Natural killer cell (primary cell): ENCODE measurements around the gene EARS2. TPM values are rescaled to one million over a fixed set of nuclear protein-coding genes. Genes with fewer than 3 reads are reported as not detected.
A peak's percentile ranks its signal among the peaks of the same experiment; 100 is the strongest.

Source experiments
- ATAC-seq, 3 donors: fragments of 150-1000 bp in 2 of 3; fragments of 200-7000 bp in 1 of 3; cut with Tn5 transposase; 1 replicate in 1 of 3; 2 replicates in 2 of 3; pipeline ENCODE4 v1.10.0; 2021; ENCODE audit warnings: mild to moderate bottlenecking in 2 of 3, moderate library complexity in 2 of 3
- DNase-seq, 2 donors: peaks; one replicate each; pipeline versions ENCODE4 v3.0.0 to v3.0.0-alpha.2; 2013 to 2021; ENCODE audit warnings: mixed read lengths in 1 of 2
- H3K27ac ChIP-seq: one replicate; pipeline ENCODE4 v1.5.1; 2013; ENCODE audit warnings: mild to moderate bottlenecking, low read length
- H3K27me3 ChIP-seq: one replicate; pipeline ENCODE4 v1.6.1; 2013; ENCODE audit warnings: low read length; ENCODE audit not compliant: control insufficient read depth, insufficient read depth
- H3K36me3 ChIP-seq: one replicate; pipeline ENCODE4 v1.6.1; 2013; ENCODE audit warnings: low read length; ENCODE audit not compliant: control insufficient read depth, insufficient read depth
- H3K4me1 ChIP-seq: one replicate; pipeline ENCODE4 v1.6.1; 2013; ENCODE audit warnings: low read length; ENCODE audit not compliant: control insufficient read depth, insufficient read depth
- H3K4me3 ChIP-seq: one replicate; pipeline ENCODE4 v1.5.1; 2013; ENCODE audit warnings: low read length
- H3K9me3 ChIP-seq: one replicate; pipeline ENCODE4 v1.6.1; 2013; ENCODE audit warnings: low read length; ENCODE audit not compliant: control insufficient read depth, insufficient read depth
- H3K27ac Mint-ChIP-seq, 2 donors: one replicate each; pipeline ENCODE4 v1.8.0; 2022; ENCODE audit warnings: mild to moderate bottlenecking in 2 of 2, mixed read lengths in 2 of 2, moderate library complexity in 1 of 2
- H3K27me3 Mint-ChIP-seq, 2 donors: one replicate each; pipeline ENCODE4 v1.8.0; 2022; ENCODE audit warnings: low read depth in 2 of 2, mixed read lengths in 2 of 2
- H3K36me3 Mint-ChIP-seq: one replicate; pipeline ENCODE4 v1.8.0; 2022; ENCODE audit warnings: mixed read lengths
- H3K4me1 Mint-ChIP-seq, 2 donors: one replicate each; pipeline ENCODE4 v1.8.0; 2022; ENCODE audit warnings: mixed read lengths in 2 of 2
- H3K4me3 Mint-ChIP-seq: one replicate; pipeline ENCODE4 v1.8.0; 2022; ENCODE audit warnings: mild to moderate bottlenecking, moderate library complexity, mixed read lengths
- H3K9me3 Mint-ChIP-seq, 2 donors: one replicate each; pipeline ENCODE4 v1.8.0; 2022; ENCODE audit warnings: mixed read lengths in 2 of 2
- CTCF ChIP-seq: fragments of 200-600 bp; IDR thresholded peaks from one replicate; pipeline ENCODE4 v1.8.0; 2022; ENCODE audit warnings: antibody characterized with exemption
- WGBS: methylation state at CpG from one replicate; pipeline ENCODE4 v1.1.7; 2013; ENCODE audit warnings: missing lambda C conversion rate; ENCODE audit not compliant: insufficient coverage; 5-methylcytosine and 5-hydroxymethylcytosine counted together
- intact Hi-C: fragments of 100-400 bp; cut with micrococcal nuclease; formaldehyde crosslinking; loops from one replicate; pipeline ENCODE4 v1.14.2; 2022
- total RNA-seq, 4 donors: library from RNA; stranded (reverse); fragments of 120-200 nt in 1 of 4; gene quantifications; one replicate each; pipeline versions ENCODE4 v1.2.3 to v1.2.4, GENCODE V29; 2013 to 2022

Gene EARS2
- total RNA-seq, 3 donors from 2014 or later (not counting 1 experiment from before 2014, with no cell fraction given): 12.1 to 14.2 (median 12.4) TPM

DNA sequence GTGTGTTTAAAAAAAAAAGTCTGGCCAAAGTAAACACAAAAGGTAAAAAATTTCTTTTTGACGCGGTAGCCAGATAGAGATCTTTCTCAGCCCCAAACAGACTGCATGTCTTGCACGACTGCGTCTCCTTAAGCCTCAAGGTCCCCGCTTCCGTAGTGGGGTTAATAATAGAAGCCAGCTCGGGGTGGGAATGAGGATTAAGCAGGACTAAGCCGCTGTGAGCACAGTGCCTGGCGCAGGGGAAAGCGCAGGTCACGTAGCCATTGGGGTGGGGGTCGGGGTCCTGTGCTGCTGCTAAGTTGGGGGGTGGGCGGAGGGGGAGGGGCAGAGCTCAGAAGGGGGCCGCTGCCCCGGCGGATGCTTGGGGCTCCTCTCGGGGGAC is 47.4 kb downstream of the EARS2 start:
- no peak for TF ChIP-seq CTCF
- peak overlapping the region; percentile 1 to 81 for H3K27ac Mint-ChIP-seq
- peak; percentile 23 to 49 (median 38) for ATAC-seq
- no peaks in the 10 kb centered on the region for H3K27me3 ChIP-seq
- peak overlapping the region; percentile 92 for H3K4me3 Mint-ChIP-seq
- no peaks in the 10 kb centered on the region for H3K9me3 ChIP-seq
- H3K27ac ChIP-seq: peak overlapping the region; percentile 36
- H3K9me3 Mint-ChIP-seq: no peaks in the 10 kb centered on the region
- H3K27me3 Mint-ChIP-seq: no peaks in the 10 kb centered on the region
- peak overlapping the region; percentile 58 for H3K4me3 ChIP-seq
- no peaks in the 10 kb centered on the region for H3K36me3 ChIP-seq
- 0% methylated on average over 16 of the region's 17 CpGs for WGBS
- DNase-seq: peak; percentile 32 to 70
- H3K4me1 Mint-ChIP-seq: peaks cover 47 to 48% of the 10 kb centered on the region in 2 donors
- intact Hi-C loops: no loop called here
- H3K36me3 Mint-ChIP-seq: no peaks in the 10 kb centered on the region
- H3K4me1 ChIP-seq: peaks cover 43% of the 10 kb centered on the region

GRCh38 chr16:23509441-23509754 is 47.8 kb downstream of the EARS2 start:
- no peaks in the 10 kb centered on the region for H3K9me3 Mint-ChIP-seq

DNA sequence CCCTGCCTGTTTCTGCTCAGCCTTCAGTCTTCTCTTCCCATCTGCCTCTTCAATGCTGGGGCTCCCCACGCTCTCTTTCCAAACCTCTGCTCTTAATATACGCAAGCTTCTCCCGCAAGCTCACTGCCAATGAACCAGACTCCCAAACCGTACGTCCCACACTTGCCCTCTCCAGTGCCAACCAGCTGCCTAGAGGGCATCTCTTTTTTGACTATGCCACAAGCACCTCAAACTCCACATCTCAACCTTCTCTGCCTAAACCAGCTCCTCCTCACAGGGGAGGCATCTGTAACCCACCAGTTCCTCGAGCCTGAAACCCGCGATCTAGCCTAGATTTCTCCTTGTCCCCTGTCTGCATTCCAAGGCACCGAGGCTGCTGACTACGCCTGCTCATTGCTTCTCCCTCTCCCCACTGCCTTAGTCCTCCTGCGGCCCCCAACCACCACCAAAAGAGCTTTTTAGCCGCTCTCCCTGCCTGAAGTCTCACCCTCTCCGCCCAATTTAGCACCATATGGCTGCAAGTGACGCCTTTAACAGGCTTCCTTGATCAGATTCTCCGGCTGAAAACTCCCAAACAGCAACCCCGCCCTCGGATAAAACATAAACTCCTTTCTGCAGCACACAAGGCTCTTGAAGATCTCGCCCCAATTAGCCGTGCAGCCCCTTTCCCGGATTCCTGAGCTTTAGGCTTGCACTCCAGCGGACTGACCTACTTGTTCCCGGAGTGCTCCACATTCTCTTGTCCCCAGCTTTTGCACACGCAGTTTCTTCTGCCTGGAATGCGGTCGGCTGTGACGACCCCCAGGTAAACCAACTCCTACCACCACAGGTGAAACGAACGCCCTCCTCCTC is 48.3 kb downstream of the EARS2 start:
- Mint-ChIP-seq H3K36me3 (no peaks in the 10 kb centered on the region), H3K27ac (peak overlapping the region; percentile 1 to 81), H3K9me3 (no peaks in the 10 kb centered on the region), H3K27me3 (no peaks in the 10 kb centered on the region), H3K4me3 (peak overlapping the region; percentile 92), H3K4me1 (peaks cover 52% of the 10 kb centered on the region in 2 donors)
- ATAC-seq: no peak
- H3K4me3 ChIP-seq: peak overlapping the region; percentile 58
- H3K4me1 ChIP-seq: peaks cover 46% of the 10 kb centered on the region
- intact Hi-C loops: no loop called here
- no peaks in the 10 kb centered on the region for H3K9me3 ChIP-seq
- DNase-seq: no peak
- no peak for TF ChIP-seq CTCF
- H3K27me3 ChIP-seq: no peaks in the 10 kb centered on the region
- no peaks in the 10 kb centered on the region for H3K36me3 ChIP-seq
- 46% methylated on average over 28 of the region's 28 CpGs for WGBS
- peak overlapping the region; percentile 1 for H3K27ac ChIP-seq

More at GRCh38 chr16:23509441-23509754, 47.8 kb downstream of the EARS2 start:
- DNase-seq (no peak), ATAC-seq (no peak)
- H3K36me3 Mint-ChIP-seq: no peaks in the 10 kb centered on the region
- peak overlapping the region; percentile 92 for H3K4me3 Mint-ChIP-seq
- H3K4me1 ChIP-seq: peaks cover 43% of the 10 kb centered on the region
- H3K9me3 ChIP-seq: no peaks in the 10 kb centered on the region
- peak overlapping the region; percentile 1 to 81 for H3K27ac Mint-ChIP-seq
- intact Hi-C loops: no loop called here
- no peak for TF ChIP-seq CTCF
- H3K27me3 Mint-ChIP-seq: no peaks in the 10 kb centered on the region
- peaks cover 47 to 49% of the 10 kb centered on the region in 2 donors for H3K4me1 Mint-ChIP-seq
- H3K4me3 ChIP-seq: peak overlapping the region; percentile 58
- H3K27ac ChIP-seq: peak overlapping the region; percentile 1
- no peaks in the 10 kb centered on the region for H3K36me3 ChIP-seq
- 25% methylated on average over 4 of the region's 5 CpGs for WGBS
- no peaks in the 10 kb centered on the region for H3K27me3 ChIP-seq
